GM19023 (cell line): ENCODE results near the gene CPSF4L.

ENCODE experiments used
- ATAC-seq: cut with Tn5 transposase; IDR thresholded peaks from one replicate; pipeline ENCODE4 v1.9.1; 2021; ENCODE audit warnings: mild to moderate bottlenecking, moderate library complexity; ENCODE audit not compliant: unreplicated experiment

Gene CPSF4L

DNA sequence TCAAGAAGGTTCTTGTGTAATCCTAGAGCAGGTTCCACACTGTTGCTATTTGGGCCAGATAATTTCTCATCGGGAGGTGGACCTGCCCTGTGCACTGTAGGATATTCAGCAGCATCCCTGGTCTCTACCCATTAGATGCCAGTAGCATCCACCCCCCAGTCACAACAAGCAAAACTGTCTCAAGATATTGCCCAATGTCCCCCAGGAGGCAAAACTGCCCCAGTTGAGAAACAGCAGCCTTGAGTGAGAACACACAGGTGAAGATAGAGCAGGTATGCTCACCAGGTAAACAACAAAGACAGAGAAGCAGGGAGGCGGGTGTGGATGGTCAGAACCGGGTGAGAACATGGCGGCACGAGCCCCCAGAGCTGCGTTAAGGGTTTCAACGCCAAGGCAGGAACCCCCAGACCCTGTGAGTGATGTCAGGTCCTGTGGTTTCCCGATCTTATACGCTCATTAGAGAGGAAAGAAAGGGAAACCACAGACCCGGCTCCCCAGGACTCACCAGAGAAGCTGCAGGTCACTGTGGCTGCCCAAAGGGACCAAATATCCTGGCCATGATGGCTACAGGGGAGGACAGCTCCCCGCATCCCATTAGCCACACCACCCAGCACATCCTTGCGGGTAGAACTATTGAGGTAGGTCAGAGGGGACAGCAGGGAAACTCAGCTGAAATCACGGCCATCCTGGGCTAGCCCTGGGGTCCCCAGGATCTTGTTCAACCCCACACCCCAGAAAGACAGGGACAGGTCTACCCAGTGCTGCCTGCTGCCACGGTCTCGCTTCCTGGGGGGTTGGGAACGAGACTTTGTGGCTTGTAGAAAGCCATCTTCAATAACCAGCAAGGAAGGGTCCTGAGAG is 28.9 kb upstream of the CPSF4L start:
- ATAC-seq, result peak; percentile 42

DNA sequence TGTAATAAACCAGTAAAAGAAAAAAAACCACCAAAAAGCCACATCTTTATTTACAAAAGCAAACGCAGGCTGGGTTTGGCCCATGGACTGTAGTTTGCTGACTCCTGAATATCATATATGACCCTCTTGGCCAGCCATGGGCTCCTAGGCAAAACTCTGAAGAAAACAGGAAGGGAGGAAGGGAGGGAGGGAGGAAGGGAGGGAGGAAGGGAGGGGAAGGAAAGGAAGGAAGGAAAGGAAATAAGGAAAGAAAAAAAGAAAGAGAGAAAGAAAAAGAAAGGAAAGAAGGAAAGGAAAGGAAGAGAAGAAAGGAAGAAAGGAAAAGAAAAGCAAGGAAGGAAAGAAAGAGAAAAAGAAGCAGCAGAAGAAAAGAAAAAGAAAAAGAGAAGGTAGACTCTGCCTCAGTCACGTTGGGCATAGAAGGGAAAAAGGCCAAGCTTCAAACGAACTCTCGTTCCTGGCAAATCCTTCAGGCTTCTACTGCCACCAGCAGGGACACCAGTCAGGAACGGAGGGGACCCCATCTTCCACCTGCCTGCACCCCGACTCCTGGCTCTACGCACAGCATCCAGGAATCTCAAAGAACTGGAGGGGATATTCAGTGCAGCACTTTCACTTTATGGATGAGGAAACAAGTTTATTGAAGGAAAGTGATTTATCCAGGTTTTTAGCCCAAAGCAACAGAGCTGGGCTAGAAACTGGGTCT is 28.0 kb upstream of the CPSF4L start:
- no peak for ATAC-seq

GRCh38 chr17:73288534-73289302 is 27.0 kb upstream of the CPSF4L start:
- ATAC-seq, result no peak

DNA sequence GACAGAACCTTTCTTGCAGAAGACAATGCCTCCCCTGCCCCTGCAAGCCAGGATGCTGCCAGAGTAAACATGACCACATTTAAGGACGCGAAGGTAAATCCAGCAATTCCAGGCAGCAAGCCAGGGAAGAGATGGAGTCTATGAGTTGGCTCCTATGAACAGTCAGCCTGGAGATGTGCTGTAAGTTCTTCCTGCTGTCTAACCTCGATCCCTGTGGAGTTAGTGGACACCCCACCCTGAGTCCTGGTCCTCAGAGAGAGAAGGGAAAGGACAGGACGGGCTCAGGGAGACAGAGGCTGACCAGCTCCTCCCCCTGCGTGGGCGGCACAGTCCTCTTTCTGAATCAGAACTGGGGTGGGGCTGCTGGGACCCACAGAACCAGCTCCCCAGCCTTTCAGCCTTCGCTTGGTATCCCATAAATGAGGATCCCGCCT is 25.2 kb upstream of the CPSF4L start:
- ATAC-seq, result no peak

DNA sequence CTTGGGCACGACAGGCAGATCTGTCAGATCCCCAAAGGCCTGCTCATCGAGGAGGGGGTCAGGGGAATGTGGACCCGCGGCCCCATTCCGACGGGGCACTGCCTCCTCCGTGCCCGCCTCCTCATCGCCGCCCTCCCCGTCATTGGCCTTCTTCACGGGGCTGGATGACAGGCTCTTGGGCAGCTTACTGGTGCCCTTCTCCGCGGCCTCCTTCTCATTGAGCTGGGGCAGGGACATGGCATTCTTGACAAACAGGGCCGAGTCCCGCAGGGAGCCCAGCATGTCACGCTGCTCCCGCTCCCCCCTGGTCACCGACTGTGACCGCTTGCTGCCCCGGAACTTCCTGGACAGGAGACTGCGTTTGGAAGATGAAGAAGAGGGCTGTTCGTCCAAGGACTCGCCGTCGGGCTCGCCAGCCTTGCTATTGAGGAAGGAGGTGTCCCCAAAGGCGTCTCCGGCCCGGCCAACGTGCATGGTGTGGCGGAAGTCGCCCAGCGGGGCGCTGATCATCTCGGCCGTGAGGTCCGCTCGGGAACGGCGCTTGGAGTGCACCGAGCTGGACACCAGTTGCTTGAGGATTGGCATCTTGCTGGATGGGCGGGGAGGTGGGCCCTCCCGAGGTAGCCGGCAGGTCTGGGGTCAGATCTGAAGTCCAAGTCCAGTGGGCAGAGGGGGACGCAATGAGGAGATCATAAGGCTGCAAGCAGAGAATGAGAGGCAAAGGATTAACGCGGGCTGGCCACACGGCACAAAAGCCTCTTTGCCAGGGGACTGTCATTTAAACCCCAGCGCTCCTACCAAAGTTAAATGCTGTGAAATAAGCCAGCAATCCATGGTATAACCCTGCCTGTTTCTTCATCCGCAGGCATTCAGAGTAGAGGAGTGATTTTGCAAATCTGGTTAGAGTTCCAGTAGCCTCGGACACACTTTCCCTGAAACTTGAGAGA is 24.5 kb upstream of the CPSF4L start:
- ATAC-seq, result no peak

DNA sequence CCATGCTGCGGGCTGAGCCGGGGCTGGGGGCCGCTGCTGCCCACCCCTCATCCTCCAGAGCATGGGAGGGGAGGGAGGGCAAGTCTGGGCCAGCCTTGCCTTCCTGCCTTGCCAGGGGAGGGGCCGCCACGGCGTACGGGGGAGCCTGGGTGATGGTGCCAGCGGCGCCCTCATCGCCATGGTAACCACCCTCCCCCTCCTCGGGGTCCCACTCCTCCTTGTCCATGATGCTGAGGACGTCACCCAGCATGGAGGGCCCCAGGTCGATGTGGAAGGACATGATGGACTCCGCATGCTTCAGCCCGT is 23.9 kb upstream of the CPSF4L start:
- ATAC-seq, result no peak

DNA sequence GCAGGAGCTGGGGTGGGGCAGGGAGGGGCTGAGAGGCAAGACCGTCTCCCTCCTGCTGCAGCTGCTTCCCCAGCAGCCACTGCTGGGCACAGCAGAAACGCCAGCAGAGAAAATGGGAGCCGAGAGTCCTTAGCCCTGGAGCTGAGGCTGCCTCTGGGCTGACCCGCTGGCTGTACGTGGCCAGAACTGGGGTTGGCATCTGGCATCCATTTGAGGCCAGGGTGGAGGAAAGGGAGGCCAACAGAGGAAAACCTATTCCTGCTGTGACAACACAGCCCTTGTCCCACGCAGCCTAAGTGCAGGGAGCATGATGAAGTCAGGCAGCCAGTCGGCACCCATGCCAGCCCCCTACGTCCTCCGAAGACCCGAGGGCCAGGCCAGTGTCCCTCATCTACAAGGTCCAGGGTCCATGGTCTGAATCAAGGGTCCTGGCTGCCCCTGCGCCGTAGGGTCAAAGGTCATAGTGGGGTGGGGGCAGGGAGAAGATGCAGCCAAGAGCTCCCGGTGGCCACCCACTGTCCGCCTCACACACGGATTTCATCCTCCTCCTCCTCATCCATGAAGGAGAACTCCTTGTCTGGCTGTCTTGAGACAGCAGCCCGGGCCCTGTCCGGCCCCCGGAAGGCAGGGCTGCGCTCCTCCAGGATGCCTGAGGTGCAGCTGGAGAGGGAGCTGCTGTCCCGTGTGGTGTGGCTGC is 23.4 kb upstream of the CPSF4L start:
- no peak for ATAC-seq

DNA sequence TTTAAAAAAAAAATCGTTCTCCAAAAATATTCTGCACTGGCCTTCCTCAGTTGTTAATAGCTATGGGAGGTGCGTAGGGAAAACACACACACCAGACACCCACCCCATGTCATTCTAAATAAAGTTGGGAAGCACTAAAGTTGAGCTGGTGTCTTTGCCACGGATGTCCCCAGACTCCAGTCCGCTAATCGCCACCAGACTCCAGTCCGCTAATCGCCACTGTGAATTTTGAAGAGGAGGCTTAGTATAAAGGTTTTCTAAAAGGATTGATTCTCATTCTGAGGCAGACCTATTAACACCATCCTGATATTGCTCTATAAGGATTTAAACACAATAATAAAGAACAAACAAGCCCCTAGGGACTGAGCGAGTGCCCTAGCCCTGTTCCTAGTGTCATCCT is 22.7 kb upstream of the CPSF4L start:
- ATAC-seq, result no peak

- ATAC-seq, result no peak
Measured at GRCh38 chr17:73283841-73284282, 22.2 kb upstream of the CPSF4L start.

- ATAC-seq, result no peak
Measured at GRCh38 chr17:73283250-73283649, 21.6 kb upstream of the CPSF4L start.

- ATAC-seq, result no peak
Measured at GRCh38 chr17:73282629-73283028, 20.9 kb upstream of the CPSF4L start.

- peak; percentile 87 for ATAC-seq
Measured at GRCh38 chr17:73281928-73282327, 20.2 kb upstream of the CPSF4L start.

DNA sequence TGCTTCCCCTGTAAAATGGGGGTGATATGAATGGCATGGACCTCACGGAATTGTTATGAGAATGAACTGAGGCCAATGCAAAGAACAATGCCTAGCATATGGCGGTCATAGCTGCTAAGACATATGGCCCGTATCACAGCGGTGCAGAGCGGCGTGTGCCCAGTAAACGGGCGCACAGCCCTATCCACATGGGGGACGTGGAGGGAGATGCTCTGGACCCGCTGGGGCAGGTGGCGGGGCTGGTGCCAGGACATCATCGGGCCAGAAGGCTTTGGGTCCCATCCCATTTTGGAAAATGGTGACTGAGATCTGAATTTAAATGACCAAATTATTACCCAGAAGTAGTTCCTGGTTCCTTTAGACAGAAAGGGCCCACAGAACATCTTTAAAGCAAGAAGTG is 18.5 kb upstream of the CPSF4L start:
- no peak for ATAC-seq

DNA sequence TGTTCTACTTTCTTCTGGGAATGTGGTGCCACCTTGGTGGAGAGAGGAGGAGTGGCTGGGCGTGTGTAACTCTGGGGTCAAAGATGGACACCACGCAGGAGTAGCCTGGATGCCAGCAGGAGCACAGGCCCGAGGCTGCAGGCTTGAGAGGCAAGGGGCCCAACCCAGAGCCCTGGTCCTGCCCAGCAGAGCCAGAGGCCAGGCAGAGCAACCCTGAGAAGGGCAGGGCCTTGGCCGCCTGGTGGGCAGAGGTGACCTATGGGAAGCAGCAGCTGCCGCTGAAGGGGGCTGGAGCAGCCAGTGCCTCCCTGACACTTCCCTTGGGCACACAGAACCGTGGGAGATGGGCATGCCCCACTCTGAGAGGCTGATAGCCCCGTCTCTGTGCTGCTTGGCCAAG is 18.0 kb upstream of the CPSF4L start:
- ATAC-seq, result no peak

GRCh38 chr17:73278465-73279453 is 17.1 kb upstream of the CPSF4L start:
- ATAC-seq, result no peak

GRCh38 chr17:73278049-73278464 is 16.4 kb upstream of the CPSF4L start:
- ATAC-seq, result no peak

DNA sequence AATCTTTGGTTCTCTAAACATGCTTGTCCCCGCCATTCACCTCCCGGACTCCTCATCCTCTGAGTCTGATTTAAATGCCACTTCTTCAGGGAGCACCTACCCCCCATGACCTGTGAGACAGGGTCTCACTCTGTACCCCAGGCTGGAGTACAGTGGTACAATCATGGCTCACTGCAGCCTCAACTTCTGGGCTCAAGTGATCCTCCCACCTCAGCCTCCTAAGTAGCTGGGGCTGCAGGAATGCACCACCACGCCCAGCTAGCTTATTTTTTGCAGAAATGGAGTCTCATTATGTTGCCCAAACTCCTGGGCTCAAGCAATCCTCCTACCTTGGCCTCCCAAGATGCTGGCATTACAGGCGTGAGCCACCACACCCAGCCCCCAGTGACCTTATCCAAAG is 12.8 kb upstream of the CPSF4L start:
- ATAC-seq, result no peak

- no peak for ATAC-seq
Measured at GRCh38 chr17:73272906-73273218, 11.2 kb upstream of the CPSF4L start.

DNA sequence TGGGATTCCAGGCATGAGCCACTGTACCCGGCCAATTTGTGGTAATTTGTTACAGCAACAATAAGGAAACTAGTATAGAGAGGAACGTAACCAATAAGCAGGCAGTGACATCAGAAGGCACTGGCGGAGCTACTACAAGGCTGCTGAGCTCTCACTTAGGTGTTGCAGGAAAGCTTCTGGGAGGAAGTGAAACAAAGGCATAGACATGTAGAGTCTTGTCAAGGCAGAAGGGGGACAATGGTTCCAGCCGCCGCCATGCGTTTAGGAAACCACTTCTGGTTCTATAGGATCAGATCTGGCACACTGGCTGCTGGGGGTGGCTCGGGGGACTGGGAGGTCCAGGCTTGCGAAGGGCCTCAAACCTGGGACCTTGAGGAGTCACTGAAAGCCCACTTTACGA is 9.4 kb upstream of the CPSF4L start:
- ATAC-seq, result peak; percentile 96
